ENCODE results near the gene CAB39L. TPM values are rescaled to one million over a fixed set of nuclear protein-coding genes. Genes with fewer than 3 reads are reported as not detected.

CAB39L gene
- total RNA-seq, 1 donor from 2014 or later: 3.4 TPM

- no peak for ATAC-seq (ENCODE audit: low read depth)
- Mint-ChIP-seq H3K27me3 (no peaks in the 10 kb centered on the region), H3K4me1 (peaks cover 55% of the 10 kb centered on the region), H3K36me3 (ENCODE audit: low read depth) (peaks cover 4% of the 10 kb centered on the region), H3K9me3 (no peaks in the 10 kb centered on the region), H3K4me3 (no peak overlapping the region), H3K27ac (no peak overlapping the region)
- no peak for TF ChIP-seq CTCF (IDR thresholded peaks at IDR 0.05)
- ChIA-PET CTCF (no interaction called here), POLR2A (no interaction called here)
- no peak for DNase-seq
- intact Hi-C loops (cut with micrococcal nuclease): no loop called here
These were observed 74.0 kb downstream of the CAB39L start for GRCh38 chr13:49369866-49370265.

GRCh38 chr13:49368688-49369087 is 75.2 kb downstream of the CAB39L start:
- intact Hi-C loops (cut with micrococcal nuclease): no loop called here
- no peaks in the 10 kb centered on the region for H3K27me3 Mint-ChIP-seq
- no peak overlapping the region for H3K27ac Mint-ChIP-seq
- peak overlapping the region; percentile 32 for H3K4me3 Mint-ChIP-seq
- H3K36me3 Mint-ChIP-seq (ENCODE audit: low read depth): peaks cover 11% of the 10 kb centered on the region
- POLR2A ChIA-PET: interaction anchor here (0.8 kb wide), 1 partner anchor 75 kb away, joined by 3 read pairs; the partner anchor contains the start of genes CAB39L and SETDB2
- ATAC-seq (ENCODE audit: low read depth) (peak; percentile 50), DNase-seq (no peak)
- CTCF ChIA-PET: interaction anchor here (1.0 kb wide), 1 partner anchor 238 kb away, joined by 3 read pairs; no protein-coding TSS in a partner anchor
- TF ChIP-seq CTCF (IDR thresholded peaks at IDR 0.05): no peak
- peaks cover 6% of the 10 kb centered on the region for H3K9me3 Mint-ChIP-seq
- peaks cover 47% of the 10 kb centered on the region for H3K4me1 Mint-ChIP-seq

DNA sequence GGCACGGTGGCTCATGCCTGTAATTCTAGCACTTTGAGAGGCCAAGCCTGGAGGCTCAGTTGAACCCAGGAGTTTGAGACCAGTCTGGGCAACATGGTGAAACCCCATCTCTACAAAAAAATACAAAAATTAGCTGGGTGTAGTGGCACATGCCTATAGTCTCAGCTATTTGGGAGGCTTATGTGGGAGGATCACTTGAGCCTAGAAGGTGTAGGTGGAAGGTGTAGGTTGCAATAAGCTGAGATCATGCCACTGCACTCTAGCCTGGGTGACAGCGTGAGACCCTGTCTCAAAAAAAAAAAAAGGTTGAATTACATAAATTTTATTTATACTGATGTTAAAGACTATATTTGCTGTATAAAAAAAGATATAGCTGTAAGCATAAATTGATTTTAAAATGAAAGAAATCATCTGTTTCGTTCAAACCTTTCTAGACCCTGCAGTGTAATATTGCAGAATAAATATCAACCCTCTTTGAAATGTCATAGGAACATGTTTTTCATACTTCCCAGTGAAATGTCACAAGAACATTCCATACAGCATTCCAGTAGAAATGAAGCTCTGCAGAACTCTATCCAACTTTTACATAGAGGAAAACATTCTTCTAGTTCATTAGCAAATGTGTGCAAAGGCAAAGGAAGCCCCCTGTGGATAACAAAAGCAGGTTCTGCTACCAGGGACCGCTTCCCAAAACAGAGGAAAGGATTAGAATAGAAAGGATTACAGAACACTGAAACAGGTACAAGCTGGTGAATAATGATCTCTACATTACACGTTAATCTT is 76.0 kb downstream of the CAB39L start:
- intact Hi-C loops (cut with micrococcal nuclease): no loop called here
- Mint-ChIP-seq H3K4me1 (peaks cover 38% of the 10 kb centered on the region), H3K9me3 (peaks cover 11% of the 10 kb centered on the region), H3K27me3 (no peaks in the 10 kb centered on the region), H3K4me3 (no peak overlapping the region), H3K36me3 (ENCODE audit: low read depth) (peaks cover 18% of the 10 kb centered on the region), H3K27ac (no peak overlapping the region)
- TF ChIP-seq CTCF (IDR thresholded peaks at IDR 0.05): no peak
- ChIA-PET POLR2A (interaction anchor here (0.8 kb wide), 1 partner anchor 76 kb away, joined by 3 read pairs; the partner anchor contains the start of genes CAB39L and SETDB2), CTCF (interaction anchor here (1.0 kb wide), 1 partner anchor 239 kb away, joined by 3 read pairs; no protein-coding TSS in a partner anchor)
- DNase-seq (no peak), ATAC-seq (ENCODE audit: low read depth) (no peak)

DNA sequence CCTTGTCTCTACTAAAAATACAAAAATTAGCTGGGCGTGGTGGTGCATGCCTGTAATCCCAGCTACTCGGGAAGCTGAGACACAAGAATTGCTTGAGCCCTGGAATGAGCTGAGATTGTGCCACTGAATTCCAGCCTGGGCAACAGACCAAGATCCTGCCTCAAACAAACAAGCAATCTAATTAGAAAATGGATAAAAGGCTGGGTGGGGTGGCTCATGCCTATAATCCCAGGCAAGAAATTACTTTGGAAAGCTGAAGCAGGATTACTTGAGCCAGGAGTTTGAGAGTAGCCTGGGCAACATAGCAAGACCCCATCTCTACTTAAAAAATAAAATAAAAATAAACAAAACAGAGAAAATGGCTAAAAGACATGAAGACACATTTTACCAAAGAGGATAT is 77.0 kb downstream of the CAB39L start:
- ATAC-seq (ENCODE audit: low read depth) (no peak), DNase-seq (no peak)
- TF ChIP-seq CTCF (IDR thresholded peaks at IDR 0.05): no peak
- H3K27ac Mint-ChIP-seq: no peak overlapping the region
- H3K4me1 Mint-ChIP-seq: peaks cover 28% of the 10 kb centered on the region
- CTCF ChIA-PET: no interaction called here
- intact Hi-C loops (cut with micrococcal nuclease): no loop called here
- peaks cover 23% of the 10 kb centered on the region for H3K36me3 Mint-ChIP-seq (ENCODE audit: low read depth)
- H3K9me3 Mint-ChIP-seq: peaks cover 16% of the 10 kb centered on the region
- POLR2A ChIA-PET: no interaction called here
- no peaks in the 10 kb centered on the region for H3K27me3 Mint-ChIP-seq
- no peak overlapping the region for H3K4me3 Mint-ChIP-seq

- ChIA-PET POLR2A (no interaction called here), CTCF (no interaction called here)
- no peak for TF ChIP-seq CTCF (IDR thresholded peaks at IDR 0.05)
- intact Hi-C loops (cut with micrococcal nuclease): no loop called here
- Mint-ChIP-seq H3K9me3 (peaks cover 8% of the 10 kb centered on the region), H3K27ac (no peak overlapping the region), H3K4me1 (no peaks in the 10 kb centered on the region), H3K4me3 (no peak overlapping the region), H3K36me3 (ENCODE audit: low read depth) (peaks cover 17% of the 10 kb centered on the region), H3K27me3 (no peaks in the 10 kb centered on the region)
- no peak for DNase-seq
- ATAC-seq (ENCODE audit: low read depth): no peak
These were observed 86.2 kb downstream of the CAB39L start for GRCh38 chr13:49357694-49358093.

Measured in activated B cell treated with CpG ODN at 0.5 μM for 24 hours (primary cell).